Measurements from ENCODE around the gene C6orf163. TPM values are rescaled to one million over a fixed set of nuclear protein-coding genes. Genes with fewer than 3 reads are reported as not detected.

The C6orf163 gene
- polyA plus RNA-seq, 1 experiment: 0.20 TPM

DNA sequence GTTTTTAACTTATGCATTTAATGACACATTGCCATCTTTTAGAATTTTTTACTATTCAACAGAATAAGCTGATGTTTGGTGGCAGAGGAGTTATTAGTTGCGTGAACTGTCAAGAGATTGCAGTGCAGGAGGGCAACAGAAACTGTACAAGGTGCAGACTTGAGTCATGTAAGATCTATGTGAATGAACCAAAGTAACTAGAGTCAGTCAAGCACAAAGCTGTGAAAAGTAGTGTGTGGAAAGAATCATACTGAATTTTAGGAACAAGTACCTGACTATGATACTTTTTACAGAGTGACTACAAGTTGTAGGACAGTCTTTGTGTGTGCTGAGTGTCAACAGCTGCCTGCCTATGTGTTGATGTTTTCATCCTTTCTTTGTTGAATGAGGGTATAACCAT is 2.7 kb upstream of the C6orf163 start:
- DNase-seq (ENCODE audit: low read depth): no peak
- CTCF ChIA-PET: no interaction called here
- no peaks in the 10 kb centered on the region for H3K27me3 ChIP-seq (ENCODE audit: control insufficient read depth, insufficient read depth, low read length)
- no peak overlapping the region for H3K4me3 ChIP-seq (ENCODE audit: low read depth, low read length)
- no peaks in the 10 kb centered on the region for H3K36me3 ChIP-seq (ENCODE audit: control insufficient read depth, insufficient read depth, low read length)
- POLR2A ChIA-PET: no interaction called here
- TF ChIP-seq, protein P1, sequence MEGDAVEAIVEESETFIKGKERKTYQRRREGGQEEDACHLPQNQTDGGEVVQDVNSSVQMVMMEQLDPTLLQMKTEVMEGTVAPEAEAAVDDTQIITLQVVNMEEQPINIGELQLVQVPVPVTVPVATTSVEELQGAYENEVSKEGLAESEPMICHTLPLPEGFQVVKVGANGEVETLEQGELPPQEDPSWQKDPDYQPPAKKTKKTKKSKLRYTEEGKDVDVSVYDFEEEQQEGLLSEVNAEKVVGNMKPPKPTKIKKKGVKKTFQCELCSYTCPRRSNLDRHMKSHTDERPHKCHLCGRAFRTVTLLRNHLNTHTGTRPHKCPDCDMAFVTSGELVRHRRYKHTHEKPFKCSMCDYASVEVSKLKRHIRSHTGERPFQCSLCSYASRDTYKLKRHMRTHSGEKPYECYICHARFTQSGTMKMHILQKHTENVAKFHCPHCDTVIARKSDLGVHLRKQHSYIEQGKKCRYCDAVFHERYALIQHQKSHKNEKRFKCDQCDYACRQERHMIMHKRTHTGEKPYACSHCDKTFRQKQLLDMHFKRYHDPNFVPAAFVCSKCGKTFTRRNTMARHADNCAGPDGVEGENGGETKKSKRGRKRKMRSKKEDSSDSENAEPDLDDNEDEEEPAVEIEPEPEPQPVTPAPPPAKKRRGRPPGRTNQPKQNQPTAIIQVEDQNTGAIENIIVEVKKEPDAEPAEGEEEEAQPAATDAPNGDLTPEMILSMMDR (IDR thresholded peaks at IDR 0.05; ENCODE audit: insufficient read depth, low read depth, low read length): no peak

DNA sequence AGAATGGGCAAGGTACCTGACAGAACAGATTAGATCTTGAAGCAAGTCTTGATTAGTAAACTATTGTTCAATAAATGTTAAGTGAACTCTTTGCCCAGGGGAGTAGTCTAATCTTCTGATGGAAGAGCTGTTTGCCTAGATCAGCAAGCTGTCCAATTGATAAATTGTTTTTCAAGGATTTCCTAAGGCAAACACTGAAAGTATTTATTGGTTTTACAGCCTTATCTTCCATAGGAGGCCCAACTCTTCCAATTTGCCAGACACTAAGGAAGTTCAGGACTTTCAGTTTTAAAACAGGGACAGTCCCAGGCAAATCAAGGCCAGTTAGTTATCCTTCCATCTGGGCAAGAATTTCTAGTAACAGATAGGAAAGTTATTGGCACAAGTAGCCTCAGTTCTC is 1.8 kb upstream of the C6orf163 start:
- H3K36me3 ChIP-seq (ENCODE audit: control insufficient read depth, insufficient read depth, low read length): no peaks in the 10 kb centered on the region
- no peak overlapping the region for H3K4me3 ChIP-seq (ENCODE audit: low read depth, low read length)
- CTCF ChIA-PET: no interaction called here
- DNase-seq (ENCODE audit: low read depth): no peak
- POLR2A ChIA-PET: no interaction called here
- TF ChIP-seq, protein P1 (IDR thresholded peaks at IDR 0.05; ENCODE audit: insufficient read depth, low read depth, low read length): no peak
- no peaks in the 10 kb centered on the region for H3K27me3 ChIP-seq (ENCODE audit: control insufficient read depth, insufficient read depth, low read length)

DNA sequence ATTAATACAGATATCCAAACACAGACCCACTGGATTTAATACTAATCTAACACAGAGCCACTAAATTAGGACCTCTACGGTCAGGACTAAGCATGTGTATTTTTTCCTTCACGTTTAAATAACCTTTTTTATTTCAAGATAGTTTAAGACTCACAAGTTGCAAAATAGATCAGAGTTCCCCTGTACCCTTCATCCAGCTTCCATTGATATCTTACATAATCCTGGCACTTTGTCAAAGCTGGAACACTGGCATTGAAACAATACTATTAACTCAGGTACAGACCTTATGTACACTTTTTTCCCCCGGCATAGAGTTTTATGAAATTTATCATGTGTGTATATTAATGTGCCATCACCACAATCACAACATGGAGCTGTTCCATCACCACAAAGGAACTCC is 2.1 kb downstream of the C6orf163 start:
- DNase-seq (ENCODE audit: low read depth): no peak
- CTCF ChIA-PET: interaction anchor here (0.5 kb wide), 1 partner anchor 205 kb away, joined by 3 read pairs; no protein-coding TSS in a partner anchor
- TF ChIP-seq, protein P1 (IDR thresholded peaks at IDR 0.05; ENCODE audit: insufficient read depth, low read depth, low read length): no peak
- Histone ChIP-seq H3K4me3 (ENCODE audit: low read depth, low read length) (no peak overlapping the region), H3K36me3 (ENCODE audit: control insufficient read depth, insufficient read depth, low read length) (no peaks in the 10 kb centered on the region), H3K27me3 (ENCODE audit: control insufficient read depth, insufficient read depth, low read length) (no peaks in the 10 kb centered on the region)
- POLR2A ChIA-PET: no interaction called here

DNA sequence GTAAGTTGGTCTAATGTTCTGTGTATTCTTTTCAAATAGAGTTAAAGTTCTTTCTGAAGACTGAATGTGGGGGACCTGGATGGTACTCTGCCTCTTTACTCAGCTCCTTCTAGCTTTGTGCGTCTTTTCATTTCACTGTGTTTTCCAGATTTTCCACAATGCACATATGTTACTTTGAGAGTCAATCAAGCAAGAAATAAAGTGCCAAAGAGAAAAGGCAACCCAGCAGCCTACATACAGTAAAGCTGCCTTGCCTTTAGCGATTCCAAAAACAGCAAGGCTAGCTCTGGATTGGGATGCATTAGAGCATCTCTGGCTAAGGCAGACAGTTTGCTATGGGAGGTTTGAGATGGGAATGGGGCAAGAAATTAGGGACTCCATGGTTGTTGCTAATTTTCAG is 5.3 kb downstream of the C6orf163 start:
- Histone ChIP-seq H3K27me3 (ENCODE audit: control insufficient read depth, insufficient read depth, low read length) (no peaks in the 10 kb centered on the region), H3K36me3 (ENCODE audit: control insufficient read depth, insufficient read depth, low read length) (no peaks in the 10 kb centered on the region), H3K4me3 (ENCODE audit: low read depth, low read length) (no peak overlapping the region)
- ChIA-PET CTCF (interaction anchor here (1.8 kb wide), 1 partner anchor 15 kb away, joined by 6 read pairs; no protein-coding TSS in a partner anchor), POLR2A (no interaction called here)
- TF ChIP-seq, protein P1 (IDR thresholded peaks at IDR 0.05; ENCODE audit: insufficient read depth, low read depth, low read length): no peak
- no peak for DNase-seq (ENCODE audit: low read depth)

DNA sequence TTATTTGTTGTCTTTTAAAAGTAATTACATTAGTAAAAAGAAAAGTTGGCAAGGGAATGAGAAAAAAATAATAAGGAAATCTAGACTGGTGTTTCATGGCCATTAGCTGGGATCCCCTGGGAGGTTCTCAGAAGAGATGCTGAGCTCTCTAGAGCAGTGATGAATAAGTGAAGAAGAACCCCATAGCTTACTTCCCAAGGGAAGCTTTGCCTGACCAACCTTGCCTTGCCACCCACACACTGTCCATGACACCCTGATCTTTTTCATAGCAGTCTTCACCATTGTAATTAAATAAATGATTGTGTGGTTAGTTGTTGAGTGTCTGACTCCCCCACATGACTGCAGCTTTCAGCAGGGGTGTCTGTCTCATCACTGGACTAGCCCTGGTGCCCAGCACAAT is 5.9 kb downstream of the C6orf163 start:
- Histone ChIP-seq H3K27me3 (ENCODE audit: control insufficient read depth, insufficient read depth, low read length) (no peaks in the 10 kb centered on the region), H3K36me3 (ENCODE audit: control insufficient read depth, insufficient read depth, low read length) (no peaks in the 10 kb centered on the region), H3K4me3 (ENCODE audit: low read depth, low read length) (no peak overlapping the region)
- ChIA-PET CTCF (interaction anchor here (1.0 to 1.8 kb wide), 2 partner anchors 14 to 51 kb away, joined by 3 to 6 read pairs; no protein-coding TSS in a partner anchor), POLR2A (no interaction called here)
- DNase-seq (ENCODE audit: low read depth): no peak
- TF ChIP-seq, protein P1 (IDR thresholded peaks at IDR 0.05; ENCODE audit: insufficient read depth, low read depth, low read length): no peak

All from BJ (cell line).